NCI-H1105 (cell line): ENCODE measurements around the gene TPSG1.
A peak's percentile ranks its signal among the peaks of the same experiment; 100 is the strongest.
"Not testable (repeated sequence)": the region's sequence is repeated elsewhere in the genome, so short reads cannot be mapped to it uniquely, and the experiment has no call there.

Experiments used
- DNase-seq: peaks from one replicate; lab custom pipeline; 2025; lab: John Stamatoyannopoulos, UW

TPSG1 gene

GRCh38 chr16:1225051-1225451 is at the start of gene TPSG1:
TPSG1 (minus strand) TSS chr16:1225268; CDS start chr16:1225252, 16 bp downstream.
- DNase-seq: no peak

GRCh38 chr16:1274767-1275166 is 49.7 kb upstream of the TPSG1 start:
- no peak for DNase-seq

- no peak for DNase-seq
Measured at GRCh38 chr16:1273816-1274215, 48.7 kb upstream of the TPSG1 start.

- no peak for DNase-seq
Measured at GRCh38 chr16:1272453-1273198, 47.6 kb upstream of the TPSG1 start.

GRCh38 chr16:1271724-1272413 is 46.8 kb upstream of the TPSG1 start:
- DNase-seq: peak; percentile 88

- no peak for DNase-seq
Measured at GRCh38 chr16:1271380-1271723, 46.3 kb upstream of the TPSG1 start.

GRCh38 chr16:1269418-1269817 is 44.4 kb upstream of the TPSG1 start:
- not testable (repeated sequence) for DNase-seq

- DNase-seq: no peak
Measured at GRCh38 chr16:1265826-1266225, 40.8 kb upstream of the TPSG1 start.

- no peak for DNase-seq
Measured at GRCh38 chr16:1265090-1265630, 40.1 kb upstream of the TPSG1 start.

GRCh38 chr16:1264345-1265089 is 39.4 kb upstream of the TPSG1 start:
- DNase-seq: no peak

- DNase-seq: no peak
Measured at GRCh38 chr16:1263591-1264344, 38.7 kb upstream of the TPSG1 start.

- DNase-seq: no peak
Measured at GRCh38 chr16:1262846-1263221, 37.8 kb upstream of the TPSG1 start.

GRCh38 chr16:1262210-1262845 is 37.3 kb upstream of the TPSG1 start:
- DNase-seq: no peak

GRCh38 chr16:1261131-1261892 is 36.2 kb upstream of the TPSG1 start:
- no peak for DNase-seq

GRCh38 chr16:1260101-1260680 is 35.1 kb upstream of the TPSG1 start:
- DNase-seq: no peak

GRCh38 chr16:1259760-1260068 is 34.6 kb upstream of the TPSG1 start:
- DNase-seq: no peak

- DNase-seq: no peak
Measured at GRCh38 chr16:1258906-1259759, 34.1 kb upstream of the TPSG1 start.

- DNase-seq: no peak
Measured at GRCh38 chr16:1258225-1258600, 33.1 kb upstream of the TPSG1 start.

GRCh38 chr16:1257561-1258224 is 32.6 kb upstream of the TPSG1 start:
- DNase-seq: no peak
